ENCODE data around the gene CHM.
A peak's percentile ranks its signal among the peaks of the same experiment; 100 is the strongest.

CHM gene

DNA sequence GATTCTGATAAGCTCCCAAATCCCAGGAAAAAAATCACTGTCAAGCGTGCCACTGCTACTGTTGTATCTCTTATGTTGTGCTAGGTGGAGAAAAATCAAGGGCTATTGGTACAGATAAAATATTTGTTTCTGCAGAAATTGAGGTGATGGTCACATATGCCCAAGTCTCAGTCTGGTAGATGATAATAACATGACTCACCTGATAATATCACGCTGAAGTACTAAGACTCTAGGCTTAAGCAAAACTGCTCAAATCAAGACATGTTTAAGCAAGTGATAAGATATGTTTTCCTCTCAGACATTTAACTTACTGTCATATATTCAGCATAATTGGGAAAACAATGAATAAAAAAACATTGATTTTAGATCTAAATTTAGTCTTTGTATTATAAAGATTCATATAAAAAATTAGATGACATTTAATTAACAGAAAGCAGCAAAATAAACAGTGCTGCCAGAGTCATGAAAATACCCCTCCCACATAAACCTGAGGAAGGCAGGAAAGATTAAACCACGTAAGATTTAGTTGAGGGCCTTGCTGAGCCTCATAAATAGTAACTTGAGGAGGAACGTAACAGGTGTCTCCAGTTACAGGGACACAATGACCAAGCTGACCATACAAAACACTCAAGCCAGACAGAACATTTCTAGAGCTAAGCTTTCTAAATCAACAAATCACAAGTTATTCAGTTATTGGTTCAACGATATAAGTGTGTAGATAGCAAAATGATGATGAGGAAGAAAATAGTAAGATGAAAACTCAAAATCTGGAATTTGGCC, 143.5 kb downstream of the CHM start:
- no peak for DNase-seq

DNA sequence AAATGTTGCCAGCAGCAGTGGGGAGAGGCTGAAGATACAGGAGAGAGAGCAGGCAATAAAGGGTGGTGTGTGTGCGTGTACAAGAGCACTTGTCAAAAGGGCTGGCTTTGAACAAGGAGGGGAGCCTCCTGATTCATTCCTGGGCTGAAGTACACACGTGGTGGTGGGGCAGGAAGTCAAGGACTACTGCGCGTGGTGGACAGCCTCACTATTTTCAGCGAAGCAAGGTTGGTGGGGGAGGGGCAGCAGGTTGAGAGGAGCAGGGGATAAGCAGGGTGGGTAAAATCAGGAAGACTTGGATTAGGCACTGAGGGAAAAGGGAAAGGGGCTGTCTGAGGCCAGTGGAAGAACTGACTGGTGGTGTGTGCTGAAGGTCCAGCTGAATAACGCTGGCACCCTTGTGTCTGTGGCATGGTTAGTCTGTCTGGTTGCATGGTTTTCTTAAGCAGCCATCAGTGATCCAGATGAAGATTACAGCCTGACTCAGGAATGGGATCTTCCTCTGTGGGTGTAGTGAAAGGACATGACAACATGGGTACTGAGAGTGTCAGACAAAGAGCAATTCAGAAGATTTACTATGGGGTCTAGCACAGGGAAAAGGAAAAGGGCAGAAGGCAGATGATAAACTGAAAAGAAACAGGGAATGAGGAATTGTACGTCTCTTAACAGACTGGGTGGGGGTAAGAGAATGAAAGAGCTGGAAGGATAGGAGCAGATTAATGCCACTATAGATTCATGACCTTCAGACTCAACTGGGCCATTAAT, 149.8 kb downstream of the CHM start:
- DNase-seq, result no peak

DNA sequence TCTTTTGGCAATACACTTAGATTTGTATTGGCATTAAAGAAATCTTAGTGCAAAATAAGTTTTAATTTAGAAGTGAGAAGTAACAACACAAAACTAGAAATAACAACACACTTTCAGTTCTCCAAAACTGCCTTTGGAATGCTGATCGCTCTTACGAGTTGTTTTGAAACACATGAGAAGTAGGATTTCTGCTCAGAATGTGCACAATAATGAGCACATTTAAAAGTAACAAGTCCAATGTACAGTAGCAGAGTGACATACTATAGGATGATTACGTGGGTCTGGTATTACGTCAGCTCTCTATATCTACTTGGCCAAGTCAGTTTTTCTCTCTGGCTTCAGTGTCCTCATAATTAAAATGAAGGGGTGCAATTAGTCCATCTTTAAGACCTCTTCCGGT, 164.8 kb downstream of the CHM start:
- no peak for DNase-seq

DNA sequence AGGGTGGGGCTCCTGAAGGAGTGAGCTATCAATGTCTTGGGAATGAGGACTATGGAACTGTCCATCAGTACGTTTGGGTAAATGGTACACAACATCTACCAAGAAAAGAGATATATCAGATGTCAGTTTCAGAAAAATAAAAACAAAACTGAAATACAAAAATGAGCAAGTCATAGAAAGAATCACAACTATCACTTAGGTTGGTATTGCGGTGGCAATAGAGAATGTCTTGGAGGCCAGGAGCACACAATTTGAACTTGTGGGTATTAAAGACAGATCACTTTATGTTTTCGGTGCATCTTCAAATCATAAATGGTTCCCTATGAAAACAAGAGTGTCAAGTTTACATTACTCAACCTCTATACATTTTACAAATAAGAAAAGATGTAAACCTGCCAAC, 176.8 kb downstream of the CHM start:
- DNase-seq, result no peak

DNA sequence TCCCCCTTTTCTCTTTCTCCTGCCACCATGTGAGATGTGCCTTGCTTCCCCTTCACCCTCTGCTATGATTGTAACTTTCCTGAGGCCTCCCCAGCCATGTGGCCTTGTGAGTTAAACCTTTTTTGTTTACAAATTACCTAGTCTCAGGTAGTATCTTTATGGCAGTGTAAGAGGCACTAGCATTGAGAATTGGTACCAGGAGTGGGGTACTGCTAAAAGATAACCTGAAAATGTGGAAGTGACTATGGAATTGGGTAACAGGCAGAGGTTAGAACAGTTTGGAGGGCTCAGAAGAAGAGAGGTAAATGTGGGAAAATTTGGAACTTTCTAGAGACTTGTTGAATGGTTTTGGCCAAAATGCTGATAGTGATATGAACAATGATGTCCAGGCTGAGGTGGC, 182.0 kb downstream of the CHM start:
- no peak for DNase-seq

DNA sequence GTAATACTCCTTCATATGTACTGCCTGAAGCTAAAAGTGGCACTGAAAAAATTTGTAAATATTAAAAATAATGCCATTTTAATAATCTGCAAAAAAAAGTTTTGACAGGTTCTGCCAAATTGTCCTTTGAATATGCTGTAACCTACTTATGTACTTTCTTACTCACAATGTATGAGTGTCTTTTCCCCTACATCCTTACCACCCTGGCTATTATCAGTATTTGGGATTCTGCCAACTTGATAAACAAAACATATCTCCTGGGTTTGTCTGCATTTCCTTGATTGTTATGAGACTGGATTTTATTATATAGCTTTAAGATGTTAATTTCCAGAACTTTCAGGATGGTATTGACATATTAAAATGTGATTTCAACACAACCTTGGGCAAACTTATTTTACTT, 187.9 kb downstream of the CHM start:
- DNase-seq, result no peak

DNA sequence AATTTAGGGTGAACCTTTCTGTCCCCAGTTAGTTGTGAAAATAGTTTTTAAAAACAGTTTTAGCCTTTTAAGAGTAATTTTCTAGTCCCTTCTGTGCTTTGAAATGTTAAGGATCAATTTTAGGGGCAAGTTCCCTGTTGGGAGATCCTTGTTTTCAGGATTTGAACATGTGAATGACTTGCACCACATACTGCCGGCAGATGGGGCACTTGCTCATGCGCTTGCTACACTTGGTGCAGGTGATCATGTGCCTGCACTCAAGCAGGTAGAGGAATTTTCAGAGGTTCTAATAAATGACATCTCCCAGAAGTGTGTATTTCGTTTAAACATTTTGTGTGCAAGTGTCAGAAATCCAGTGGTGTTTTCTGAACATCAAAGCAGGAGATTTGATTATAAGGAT, 195.9 kb downstream of the CHM start:
- DNase-seq, result no peak

DNA sequence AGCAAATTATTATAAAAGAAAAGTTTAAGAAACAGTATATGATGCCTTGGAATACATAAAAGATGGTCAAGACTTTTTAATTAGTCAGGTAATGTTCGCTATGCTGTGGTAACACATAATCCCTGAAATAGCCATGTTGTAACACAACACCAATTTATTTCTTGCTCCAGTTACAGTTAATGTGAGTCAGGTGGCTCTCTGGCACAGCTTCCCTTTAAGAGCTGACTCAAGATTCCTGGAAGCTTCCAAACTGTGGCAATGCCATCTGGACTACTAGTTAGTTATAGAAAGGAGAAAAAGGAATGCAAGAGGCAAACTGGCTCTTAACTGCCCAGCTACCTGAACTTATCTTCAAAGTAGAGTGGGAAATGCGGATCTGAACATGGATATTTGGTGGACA, 210.5 kb downstream of the CHM start:
- DNase-seq, result no peak

DNA sequence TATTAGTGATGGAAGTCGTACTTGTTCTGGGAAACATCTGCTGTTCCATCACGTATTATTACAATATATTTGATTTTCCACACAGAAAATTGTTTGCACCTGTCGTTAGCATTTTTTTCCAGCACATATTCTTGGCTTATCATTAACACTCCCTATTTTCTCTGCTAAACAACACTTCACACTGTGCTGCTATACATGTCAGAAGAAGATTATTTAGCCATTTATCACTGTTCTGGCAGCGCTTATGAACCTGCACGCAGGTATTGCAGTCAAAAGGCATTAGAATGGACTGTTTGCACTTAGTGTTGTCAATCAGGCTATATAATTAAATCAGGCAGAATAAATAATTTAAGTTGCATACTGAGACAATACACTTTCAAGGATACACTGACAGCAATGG, 218.6 kb downstream of the CHM start:
- DNase-seq, result peak; percentile 64

DNA sequence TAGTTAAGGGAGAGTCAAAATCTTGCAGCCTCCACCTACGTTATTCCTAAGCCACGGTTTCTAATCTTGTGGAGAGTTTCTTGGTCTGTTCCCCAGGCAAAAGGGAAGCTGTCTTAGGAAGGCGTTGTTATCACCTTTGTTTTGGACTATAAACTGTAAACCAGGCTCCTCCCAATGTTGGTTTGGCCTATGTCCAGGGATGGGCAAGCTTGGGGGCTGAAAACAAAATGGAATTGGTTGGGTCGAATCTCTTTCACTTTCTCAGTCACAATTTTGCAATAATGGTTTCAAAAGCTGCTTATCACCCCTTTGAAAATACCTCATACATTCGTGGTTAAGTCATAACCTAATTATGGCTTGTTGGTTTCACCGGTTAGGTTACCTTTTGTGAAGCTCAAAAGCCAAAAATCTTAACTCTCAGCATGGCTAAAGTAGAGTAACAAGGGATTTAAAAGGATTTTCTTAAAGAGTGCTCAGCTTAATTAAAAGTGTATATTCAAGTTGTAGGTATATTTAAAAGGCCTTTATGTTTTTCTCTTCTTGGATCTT, 232.1 kb downstream of the CHM start:
- DNase-seq, result no peak
